Measurements from ENCODE around the gene TNFRSF25.
A peak's percentile ranks its signal among the peaks of the same experiment; 100 is the strongest.
"Not testable (repeated sequence)": the region's sequence is repeated elsewhere in the genome, so short reads cannot be mapped to it uniquely, and the experiment has no call there.

Gene TNFRSF25

DNA sequence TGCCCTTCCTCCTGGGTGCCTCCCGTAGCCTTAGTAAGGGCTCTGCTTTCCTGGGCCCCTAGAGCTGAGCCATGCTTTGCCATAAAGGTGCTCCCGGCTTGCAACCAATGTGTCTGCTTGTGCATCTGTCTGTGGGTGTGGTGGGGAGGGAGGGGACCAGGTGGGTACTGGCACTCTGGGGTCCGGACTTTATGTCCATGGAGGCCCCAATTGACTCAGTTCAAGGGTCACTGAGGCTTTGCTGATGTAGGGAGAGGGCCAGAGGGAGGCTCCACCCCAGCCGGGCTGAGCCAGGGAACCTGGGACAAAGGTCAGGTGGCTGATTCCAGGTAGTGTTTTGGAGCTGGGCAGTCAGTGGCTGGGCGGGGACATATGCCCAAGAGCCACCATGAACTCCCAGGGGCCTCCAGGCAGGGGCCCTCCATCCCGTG lies 15.0 kb downstream of the TNFRSF25 start:
- DNase-seq (ENCODE audit: low read depth in 2 of 2), result no peak

DNA sequence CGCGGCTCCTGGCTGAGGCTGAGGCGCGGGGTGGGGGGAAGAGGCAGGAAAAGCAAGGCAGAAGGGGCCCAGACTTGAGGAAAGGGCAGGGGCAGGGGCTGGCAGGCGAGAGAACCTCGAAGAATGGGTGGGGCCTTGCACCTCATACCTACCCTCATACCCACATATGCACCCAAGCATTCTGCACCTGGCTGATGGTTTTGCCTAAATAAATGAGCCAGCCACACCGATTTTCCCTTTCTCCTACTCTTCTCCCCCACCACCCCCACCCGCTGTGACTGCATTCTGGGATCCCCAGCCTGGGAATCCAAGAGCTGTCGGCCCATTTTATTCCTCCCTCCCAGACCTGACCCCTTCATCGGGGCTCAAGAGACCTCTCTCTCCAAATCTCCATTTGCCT lies 15.5 kb downstream of the TNFRSF25 start:
- DNase-seq (ENCODE audit: low read depth in 2 of 2), result not testable (repeated sequence)

DNA sequence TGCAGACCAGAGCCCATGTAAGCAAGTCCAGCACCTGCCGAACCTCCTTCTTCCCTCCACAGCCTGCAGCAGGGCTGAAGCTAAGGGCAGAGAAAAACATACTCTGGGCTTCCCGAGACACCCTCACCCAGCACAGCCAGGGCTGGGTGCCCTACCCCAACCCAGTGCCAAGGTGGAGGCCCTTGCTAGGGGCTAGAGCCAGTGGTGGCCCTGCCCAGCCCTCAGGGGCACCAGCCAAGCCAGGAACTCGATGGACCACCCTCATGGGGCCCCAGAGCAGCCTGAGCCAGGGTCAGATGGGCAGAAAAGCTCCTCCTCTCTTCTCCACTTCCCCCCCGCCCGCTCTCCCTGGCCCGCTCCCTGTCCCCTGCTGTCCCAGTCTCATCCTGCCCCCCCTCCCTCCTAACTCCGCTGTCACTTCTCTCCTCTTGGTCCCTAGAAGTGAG lies 15.9 kb downstream of the TNFRSF25 start:
- DNase-seq (ENCODE audit: low read depth in 2 of 2), result no peak

DNA sequence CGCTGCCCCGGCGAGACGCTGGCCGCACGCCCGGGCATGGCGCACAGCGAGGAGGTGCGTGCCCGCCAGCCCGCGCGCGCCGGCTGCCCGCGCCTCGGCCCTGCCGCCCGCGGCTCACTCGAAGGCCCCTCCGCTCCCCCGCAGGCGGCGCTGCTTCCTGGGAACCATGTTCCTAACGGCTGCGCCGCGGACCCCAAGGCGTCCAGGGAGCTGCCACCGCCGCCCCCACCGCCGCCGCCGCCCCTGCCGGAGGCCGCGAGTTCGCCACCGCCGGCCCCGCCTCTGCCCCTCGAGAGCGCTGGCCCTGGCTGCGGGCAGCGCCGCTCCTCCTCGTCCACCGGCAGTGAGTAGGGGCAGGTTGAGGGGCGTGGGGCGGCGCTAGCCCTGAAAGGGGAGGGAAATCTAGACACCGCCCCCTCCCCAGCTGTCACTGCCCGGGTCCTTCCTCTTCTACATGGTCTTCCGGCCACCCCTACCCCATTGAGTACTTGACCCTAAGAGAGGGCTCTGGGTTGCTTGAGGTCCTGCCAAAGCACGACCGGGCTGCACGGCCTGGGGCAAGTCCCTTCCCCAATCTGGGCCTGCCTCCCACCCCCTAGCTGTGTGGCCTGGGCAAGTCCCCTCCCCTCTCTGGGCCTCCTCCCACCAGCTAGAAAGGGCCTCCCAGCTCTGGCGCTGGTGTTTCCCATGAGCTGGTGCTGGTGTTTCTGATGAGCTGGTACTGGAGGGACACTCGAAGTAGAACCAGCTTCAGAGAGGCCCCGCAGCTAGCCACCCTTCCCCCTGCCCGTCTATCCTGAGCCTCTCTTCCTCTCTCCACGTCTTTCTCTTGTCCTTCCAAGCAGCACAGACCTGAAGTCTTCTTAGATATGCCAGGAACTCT lies 17.0 kb downstream of the TNFRSF25 start:
- no peak for DNase-seq (ENCODE audit: low read depth in 2 of 2)

DNA sequence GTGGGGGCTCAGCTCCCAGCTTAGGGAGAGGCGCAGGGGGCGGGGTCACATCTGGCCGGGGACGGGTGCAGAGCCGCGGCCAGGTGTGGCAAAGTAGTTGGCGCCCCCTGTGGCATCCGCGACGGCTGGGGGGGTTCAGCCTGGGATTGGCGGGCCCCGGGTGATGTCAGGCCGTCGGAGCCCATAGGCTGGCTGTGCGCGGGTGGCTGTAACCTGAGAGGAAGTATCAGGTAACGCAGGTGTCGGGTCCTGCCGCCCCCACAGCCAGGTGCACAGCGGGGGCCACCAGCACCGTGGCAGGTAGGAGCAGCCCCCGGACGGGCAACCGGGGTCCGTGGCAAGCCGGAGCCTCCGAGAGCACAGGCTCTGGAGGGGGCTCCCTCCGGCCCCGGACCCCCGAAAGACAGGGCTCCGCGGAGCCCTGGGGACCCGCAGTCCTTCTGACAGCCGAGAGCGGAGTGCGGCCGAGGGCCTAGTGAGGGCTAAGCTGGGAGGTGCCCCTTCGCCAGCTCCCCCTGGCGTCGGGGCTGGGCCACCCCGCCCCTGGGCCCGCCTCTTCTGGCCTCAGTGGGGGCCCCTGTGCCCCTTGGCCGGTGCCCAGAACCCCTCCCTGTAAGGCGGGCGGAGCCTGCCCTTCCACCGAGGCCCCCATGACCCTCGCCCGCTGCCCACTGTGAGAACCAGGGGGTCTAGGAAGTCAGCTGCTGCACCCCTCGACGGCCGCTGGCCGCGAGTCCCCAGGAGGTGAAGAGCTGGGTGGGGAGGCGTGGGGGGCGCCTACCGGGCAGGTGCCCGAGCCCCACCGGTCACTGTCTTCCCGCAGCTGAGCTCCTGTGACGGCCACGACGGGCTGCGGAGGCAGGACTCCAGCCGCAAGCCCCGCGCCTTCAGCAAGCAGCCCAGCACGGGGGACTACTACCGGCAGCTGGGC lies 17.9 kb downstream of the TNFRSF25 start:
- DNase-seq (ENCODE audit: low read depth in 2 of 2), result no peak

DNA sequence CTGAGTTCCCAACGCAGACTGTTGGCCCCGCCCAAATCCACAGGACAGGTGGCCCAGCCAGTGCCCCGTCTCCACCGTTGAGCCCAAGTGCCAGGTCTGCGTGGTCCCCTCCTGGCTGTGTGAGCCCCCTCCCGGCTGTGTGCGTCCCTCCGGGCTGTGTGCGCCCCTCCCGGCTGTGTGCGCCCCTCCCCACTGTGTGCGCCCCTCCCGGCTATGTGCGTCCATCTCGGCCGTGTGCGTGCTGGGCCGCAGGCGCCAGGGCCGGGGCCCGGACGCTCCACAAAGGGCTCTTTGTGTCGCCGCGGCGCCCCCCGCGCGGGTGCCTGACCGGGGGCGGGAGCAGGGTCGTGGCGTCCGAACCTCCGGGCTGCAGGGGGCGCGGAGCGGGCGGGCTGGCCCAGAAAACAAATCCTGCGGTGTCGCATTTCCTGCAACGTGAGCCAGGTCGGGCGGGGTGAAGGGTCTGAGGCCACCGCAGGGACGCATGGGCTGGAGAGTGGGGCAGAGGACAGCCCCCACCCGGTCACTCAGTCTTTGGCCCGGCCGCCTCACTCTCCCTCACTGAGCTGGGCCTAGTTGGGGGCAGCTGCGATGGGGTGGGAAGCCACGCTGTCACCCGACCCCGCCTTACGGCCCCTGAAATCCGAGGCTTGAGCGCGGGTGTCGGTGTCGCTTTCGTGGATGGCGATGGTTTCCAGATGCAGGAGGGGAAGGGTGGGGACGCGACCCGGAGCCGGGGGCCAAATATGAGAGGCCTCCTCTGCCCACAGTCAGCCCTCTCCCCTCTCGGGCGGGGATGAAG lies 18.8 kb downstream of the TNFRSF25 start:
- DNase-seq (ENCODE audit: low read depth in 2 of 2), result no peak

DNA sequence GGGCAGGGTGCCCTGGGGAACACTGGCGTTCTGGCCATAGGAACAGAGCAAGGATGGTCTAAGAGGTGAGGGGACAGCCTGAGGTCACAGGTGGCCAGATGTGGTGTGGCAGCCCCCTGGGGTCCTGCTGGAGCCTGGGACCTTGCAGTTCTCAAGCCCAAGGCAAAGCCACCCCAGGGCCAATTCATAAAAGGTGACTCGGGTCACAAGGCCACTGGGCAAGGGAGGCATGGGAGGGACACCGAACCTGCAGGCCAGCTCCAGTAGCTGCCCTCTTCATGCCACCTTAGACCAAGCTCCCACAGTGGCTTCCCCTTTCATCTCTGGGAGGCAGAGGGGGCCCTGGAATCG lies 19.3 kb downstream of the TNFRSF25 start:
- no peak for DNase-seq (ENCODE audit: low read depth in 2 of 2)

DNA sequence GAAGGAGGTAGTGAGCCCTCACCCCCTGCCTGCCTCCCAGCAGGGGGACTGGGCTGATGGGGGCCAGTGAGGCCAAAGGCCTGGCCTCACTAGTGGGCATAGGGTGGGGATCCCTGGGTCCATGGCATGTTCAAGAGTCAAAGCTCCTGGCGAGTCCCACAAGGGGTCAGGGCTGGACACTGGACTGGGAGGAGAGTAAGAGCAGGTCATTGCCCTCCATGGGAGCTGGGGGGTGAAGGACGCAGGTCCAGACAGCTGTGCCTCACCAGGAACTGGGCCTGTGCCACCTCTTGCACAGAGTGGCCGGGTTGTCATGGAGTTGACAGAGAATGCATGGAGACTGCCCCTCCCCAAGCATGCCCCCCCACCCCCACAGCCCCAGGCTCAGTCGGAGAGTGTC lies 20.0 kb downstream of the TNFRSF25 start:
- not testable (repeated sequence) for DNase-seq (ENCODE audit: low read depth in 2 of 2)

DNA sequence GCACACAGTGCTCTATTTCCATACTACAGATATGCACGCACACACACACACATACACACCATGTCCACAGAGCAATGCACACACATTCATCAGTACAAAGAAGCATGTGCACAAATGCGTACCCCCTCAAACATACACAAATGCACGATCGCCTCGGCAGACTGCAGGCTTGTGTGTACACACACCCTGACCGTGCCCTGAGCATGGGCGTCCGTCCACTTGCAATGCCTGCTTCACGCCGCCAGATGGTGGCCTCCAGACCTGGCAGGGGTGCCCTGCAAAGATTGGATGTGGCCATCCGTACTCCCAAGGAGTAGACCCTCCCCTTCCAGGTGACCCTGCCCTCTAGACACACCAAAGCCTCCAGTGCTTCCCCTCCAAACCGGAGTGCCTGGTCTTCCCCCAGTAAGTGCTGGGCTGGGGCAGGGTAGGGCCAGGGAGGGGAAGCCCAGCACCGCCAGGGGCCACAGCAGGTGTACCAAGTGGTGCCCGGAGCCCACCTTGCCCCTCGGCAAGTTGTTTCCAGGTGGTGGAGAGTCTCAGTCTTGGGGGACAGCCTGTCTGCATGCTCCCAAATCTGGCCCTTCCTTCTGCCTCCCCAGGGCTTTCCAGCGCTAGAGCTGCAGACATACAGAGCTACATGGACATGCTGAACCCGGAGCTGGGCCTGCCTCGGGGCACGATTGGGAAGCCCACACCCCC lies 20.8 kb downstream of the TNFRSF25 start:
- no peak for DNase-seq (ENCODE audit: low read depth in 2 of 2)

DNA sequence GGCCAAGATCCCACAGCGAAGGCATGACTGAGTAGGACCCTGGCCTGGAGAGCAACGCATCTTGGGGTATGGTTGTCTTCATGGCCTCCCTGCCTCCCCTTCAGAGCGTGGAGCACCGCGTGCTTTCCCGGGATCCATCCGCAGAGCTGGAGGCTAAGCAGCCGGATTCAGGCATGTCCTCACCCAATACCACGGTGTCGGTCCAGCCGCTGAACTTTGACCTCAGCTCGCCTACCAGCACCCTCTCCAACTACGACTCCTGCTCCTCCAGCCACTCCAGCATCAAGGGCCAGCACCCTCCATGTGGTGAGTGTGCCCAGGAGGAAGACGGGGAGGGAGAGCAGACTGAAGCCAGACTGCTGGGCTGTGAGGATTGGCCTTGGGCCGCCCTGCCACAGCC lies 21.6 kb downstream of the TNFRSF25 start:
- DNase-seq (ENCODE audit: low read depth in 2 of 2), result no peak

DNA sequence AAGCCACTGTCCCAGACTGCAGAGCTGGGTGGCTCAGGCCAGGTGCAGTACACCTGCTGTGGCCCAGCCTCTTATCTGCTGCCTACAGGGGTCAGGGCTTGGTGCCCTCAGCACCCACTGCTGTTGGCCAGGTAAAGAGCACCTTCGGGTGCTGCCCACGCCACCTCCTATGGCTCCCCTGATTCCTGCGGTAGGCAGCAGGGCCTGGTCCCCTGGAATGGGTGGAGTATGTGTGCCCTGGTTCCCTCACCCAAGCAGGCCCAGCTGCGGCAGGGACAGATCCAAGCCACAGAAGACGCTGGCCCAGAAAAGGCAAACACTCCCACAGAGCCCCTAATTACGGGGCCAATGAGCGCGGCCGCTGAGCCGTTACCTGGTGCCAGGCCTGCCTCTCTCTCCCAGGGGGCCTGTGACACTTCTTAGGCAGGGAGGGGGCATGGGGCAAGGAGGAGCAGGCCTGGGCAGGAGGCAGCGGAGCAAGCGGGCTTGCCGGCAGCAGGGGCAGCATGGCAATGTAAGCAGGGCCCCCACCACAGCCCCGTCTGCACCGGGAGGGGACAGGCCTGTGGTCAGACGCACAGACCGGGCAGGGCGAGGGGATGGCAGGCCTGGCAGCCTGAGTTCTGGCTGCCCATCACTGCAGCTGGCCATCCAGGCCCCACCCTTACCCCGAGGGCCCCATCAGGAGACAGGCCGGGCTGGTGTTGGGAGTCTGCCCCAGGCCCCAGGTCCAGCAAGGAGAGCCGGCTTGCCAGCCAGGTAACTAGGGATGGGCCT lies 22.4 kb downstream of the TNFRSF25 start:
- DNase-seq (ENCODE audit: low read depth in 2 of 2), result no peak

DNA sequence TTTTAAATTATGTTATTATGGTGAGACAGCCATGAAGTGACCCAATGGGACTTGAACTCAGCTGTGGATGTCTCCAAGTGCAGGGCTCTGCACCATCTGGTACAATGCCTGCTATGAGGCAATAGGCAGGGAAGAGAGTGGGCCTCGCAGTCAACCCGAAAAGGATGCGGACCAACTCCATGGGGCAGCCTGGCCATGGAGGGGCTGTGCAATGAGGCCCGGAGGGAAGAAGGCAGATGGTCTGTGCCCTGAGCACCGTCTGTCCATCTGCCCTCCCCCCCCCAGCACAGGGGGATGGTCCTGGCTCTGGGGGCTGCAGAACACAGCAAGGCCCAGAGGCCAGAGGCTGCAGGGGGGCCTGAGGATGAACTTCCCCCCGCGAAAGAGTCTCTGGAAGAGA lies 24.4 kb downstream of the TNFRSF25 start:
- no peak for DNase-seq (ENCODE audit: low read depth in 2 of 2)

DNA sequence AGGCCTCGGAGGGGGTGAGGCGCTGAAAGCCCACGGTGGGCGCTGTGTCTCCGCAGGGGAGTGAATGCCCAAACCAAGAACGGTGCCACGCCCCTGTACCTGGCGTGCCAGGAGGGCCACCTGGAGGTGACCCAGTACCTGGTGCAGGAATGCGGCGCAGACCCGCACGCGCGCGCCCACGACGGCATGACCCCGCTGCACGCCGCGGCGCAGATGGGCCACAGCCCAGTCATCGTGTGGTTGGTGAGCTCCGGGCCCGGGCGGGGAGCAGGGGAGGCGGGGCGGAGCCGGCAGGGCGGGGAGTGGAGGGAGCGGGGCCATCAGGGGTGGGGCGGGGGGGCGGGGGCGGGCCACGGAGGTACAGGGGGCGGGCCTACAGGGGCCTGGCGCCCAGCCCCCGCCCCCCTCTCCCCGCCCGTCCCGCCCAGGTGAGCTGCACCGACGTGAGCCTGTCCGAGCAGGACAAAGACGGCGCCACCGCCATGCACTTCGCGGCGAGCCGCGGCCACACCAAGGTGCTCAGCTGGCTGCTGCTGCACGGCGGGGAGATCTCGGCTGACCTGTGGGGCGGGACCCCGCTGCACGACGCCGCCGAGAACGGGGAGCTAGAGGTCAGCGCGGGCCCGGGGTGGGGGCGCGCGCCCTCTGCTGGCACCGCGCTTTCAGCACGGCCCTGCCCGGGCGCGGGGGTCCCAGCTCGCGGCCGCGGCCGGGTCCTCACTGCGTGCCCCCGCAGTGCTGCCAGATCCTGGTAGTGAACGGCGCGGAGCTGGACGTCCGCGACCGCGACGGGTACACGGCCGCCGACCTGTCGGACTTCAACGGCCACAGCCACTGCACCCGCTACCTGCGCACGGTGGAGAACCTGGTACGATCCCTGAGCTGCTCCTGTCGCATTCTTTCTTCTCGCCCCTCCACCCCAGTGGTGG lies 25.5 kb downstream of the TNFRSF25 start:
- DNase-seq (ENCODE audit: low read depth in 2 of 2), result peak; percentile 62 to 71

DNA sequence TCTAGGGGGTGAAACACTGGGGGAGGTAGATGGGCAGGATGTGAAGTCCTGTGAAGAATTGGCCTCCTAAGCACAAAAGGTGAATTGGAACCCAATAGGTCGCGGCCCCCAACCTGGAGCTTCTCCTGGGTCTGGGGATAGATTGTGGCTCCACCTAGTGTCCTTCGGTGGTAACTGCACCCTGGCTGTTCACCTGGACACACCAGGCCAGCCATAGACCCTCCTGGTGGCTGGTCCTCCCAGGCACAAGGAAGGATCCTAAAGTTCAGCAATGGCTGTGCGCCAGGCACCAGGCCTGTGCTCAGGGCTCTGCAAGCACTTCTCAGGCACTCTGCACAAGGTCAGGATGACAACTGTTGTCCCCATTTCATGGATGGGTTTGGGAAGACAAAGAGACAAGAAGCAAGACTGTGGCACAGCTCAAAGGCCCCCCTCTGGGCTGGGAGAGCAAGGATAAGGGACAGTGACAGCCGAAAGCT lies 27.9 kb downstream of the TNFRSF25 start:
- DNase-seq (ENCODE audit: low read depth in 2 of 2), result peak; percentile 61 to 70

DNA sequence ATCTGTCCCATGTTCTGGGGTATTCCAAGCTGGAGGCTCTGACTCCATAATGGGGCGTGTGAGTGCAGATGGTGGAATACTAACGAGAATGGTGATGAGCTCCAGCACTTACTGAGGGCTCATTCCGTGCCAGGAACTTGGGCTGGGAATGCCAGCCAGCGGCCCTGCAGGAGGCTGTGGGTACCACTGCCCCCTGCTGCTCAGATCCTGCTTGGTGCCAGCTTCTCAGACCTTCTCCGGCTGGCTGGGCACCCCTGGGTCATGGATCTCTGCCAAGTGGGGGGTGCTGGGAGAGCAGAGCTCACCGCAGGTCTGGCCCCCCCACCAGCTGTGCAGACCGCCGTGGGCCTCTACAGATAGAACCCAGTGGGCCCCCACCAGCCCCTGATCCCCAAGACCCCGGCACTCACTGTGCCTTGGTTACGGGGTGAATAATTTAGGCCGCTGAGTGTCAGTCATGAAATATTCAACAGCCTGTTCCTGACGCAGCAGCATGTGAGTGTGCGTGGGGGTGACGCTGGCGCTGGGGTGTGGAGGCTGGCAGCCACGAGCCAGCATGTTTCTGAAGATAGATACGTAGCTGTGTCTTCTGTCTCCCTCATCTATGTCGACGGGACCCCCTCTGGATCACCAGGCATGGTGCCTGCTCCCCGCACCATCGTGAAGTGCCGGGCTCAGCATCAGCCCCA lies 28.8 kb downstream of the TNFRSF25 start:
- DNase-seq (ENCODE audit: low read depth in 2 of 2), result not testable (repeated sequence)

DNA sequence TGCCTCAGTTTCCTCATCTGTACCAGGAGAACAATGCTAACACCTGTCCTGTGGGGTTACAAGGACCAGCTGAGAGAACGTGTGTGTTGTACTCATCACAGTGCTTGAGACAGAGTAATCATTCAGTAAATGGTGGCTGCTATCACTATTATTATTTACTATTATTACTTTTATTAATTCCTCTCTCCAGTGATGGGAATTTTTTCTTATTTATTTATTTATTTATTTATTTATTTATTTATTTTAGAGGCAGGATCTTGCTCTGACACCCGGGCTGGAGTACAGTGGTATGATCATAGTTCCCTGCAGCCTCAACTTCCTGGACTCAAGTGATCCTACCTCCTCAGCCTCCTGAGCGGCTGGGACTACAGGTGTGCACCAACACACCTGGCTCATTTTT lies 29.7 kb downstream of the TNFRSF25 start:
- not testable (repeated sequence) for DNase-seq (ENCODE audit: low read depth in 2 of 2)

DNA sequence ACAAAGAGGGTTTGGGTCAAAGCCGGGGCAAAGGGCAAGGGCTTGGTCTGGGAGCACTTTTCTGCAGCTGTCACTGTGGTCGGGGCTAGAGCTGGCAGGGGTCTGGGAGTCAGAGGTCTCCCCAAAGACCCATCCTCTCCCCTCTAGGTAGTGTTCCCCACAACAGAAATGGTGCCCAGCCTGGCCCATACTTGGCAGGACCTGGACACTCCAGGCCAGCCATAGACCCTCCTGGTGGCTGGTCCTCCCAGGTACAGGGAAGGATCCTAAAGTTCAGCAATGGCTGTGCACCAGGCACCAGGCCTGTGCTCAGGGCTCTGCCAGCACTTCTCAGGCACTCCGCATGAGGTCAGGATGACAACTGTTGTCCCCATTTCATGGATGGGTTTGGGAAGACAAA lies 30.4 kb downstream of the TNFRSF25 start:
- no peak for DNase-seq (ENCODE audit: low read depth in 2 of 2)

DNA sequence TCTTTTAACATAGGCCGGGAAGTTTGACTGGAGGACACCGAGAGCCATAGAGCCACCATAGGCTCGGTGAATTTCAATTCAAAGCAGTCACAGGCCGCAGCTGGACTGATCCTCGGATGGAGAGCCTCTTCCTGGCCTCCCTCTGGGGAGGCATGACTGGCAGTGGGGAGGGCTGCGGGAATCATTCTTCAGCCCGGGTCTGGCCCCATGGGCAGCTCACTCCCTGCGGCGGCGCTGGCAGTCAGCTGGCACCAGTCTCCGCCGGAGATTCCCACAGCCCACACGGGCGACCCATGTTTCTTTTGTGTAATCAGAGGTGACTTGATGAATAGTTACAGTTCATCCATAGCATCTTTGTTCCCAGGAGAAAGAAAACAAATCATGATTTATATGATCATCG lies 30.8 kb downstream of the TNFRSF25 start:
- DNase-seq (ENCODE audit: low read depth in 2 of 2), result no peak

DNA sequence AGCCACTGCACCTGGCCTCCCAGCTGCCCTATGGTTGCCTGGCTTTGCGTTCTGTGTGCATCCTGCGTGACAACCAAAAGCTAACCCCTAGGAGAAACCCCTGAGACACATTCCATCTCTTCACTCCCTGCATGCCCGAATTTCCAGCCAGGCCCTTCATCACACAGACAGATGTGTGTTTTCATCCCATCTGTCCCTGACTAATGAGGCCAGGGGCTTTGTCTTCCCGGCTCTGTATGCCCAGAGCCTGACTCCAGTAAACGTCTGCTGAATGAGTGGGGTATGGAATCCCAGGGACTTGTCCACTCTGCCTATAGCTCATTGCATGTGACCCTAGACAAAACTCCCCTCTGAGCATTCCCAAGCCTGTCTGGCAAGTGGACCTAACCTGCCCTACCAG lies 31.8 kb downstream of the TNFRSF25 start:
- no peak for DNase-seq (ENCODE audit: low read depth in 2 of 2)
